Measurements from ENCODE around the gene VSTM2L.

The VSTM2L gene

DNA sequence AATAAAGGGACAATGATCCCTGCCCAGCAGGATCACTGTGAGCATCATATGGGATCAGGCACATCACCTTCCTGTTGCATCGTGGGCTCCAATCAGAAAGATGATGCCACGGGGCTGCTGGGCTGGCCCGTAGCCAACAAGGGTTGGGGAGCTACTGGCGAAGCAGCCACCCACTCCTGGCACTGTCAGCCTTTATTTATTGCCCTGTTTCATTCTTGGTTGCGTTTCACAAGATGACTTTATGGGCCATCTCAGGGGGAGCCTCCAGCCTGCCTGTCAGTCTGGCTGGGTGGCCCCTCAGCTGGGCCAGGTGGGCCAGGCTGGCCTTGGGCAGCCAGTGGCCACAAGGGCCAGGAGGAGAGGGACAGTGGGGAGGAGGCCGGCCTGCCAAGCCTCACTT is 17.3 kb downstream of the VSTM2L start:
- DNase-seq: peak; percentile 47

- DNase-seq: no peak
These were observed 17.9 kb downstream of the VSTM2L start for GRCh38 chr20:37920679-37921322.

DNA sequence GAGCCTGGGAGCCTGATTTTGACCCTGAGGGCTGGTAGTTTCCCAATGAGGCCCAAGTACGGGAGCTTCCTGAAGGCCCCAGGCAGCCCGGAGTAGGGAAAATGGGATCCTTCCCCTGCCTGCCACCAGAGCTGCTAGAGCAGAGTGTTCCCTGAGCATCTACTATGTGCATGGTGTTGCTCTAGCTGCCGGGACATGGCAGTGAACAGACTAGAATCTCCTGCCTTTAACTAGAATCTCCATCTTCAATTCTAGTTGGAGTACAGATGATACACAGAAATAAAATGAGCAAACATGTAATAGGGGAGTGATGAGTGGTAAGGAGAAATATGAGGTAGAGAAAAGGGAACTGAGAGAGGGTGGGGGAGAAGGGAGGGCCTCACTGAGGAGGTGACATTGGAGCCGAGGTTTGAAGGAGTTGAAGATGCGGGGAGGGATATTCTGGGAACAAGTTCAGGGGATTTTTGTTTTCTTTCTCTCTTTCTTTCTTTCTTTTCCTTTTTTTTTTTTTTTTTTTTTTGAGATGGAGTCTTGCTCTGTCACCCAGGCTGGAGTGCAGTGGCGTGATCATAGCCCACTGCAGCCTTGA is 18.5 kb downstream of the VSTM2L start:
- no peak for DNase-seq

GRCh38 chr20:37922016-37922415 is 19.1 kb downstream of the VSTM2L start:
- no peak for DNase-seq

GRCh38 chr20:37925265-37926165 is 22.6 kb downstream of the VSTM2L start:
- DNase-seq: no peak

DNA sequence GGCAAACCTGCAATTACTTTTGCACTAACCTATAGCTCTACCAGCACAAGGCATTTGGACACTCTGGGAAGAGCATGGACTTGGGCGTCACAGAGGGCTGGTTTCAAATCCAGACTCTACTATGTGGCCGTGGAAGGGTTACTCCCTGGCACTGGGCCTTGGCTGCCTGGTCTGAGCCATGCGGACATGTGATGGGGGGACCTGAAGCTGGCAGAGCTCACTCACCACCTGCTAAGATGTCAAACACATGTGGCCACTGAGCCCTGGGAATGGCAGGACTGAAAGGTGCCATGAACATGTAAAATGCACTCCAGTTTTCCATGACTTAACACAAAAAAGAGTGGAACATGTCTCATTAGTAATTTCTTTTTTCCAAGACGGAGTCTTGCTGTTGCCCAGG is 23.7 kb downstream of the VSTM2L start:
- DNase-seq: no peak

DNA sequence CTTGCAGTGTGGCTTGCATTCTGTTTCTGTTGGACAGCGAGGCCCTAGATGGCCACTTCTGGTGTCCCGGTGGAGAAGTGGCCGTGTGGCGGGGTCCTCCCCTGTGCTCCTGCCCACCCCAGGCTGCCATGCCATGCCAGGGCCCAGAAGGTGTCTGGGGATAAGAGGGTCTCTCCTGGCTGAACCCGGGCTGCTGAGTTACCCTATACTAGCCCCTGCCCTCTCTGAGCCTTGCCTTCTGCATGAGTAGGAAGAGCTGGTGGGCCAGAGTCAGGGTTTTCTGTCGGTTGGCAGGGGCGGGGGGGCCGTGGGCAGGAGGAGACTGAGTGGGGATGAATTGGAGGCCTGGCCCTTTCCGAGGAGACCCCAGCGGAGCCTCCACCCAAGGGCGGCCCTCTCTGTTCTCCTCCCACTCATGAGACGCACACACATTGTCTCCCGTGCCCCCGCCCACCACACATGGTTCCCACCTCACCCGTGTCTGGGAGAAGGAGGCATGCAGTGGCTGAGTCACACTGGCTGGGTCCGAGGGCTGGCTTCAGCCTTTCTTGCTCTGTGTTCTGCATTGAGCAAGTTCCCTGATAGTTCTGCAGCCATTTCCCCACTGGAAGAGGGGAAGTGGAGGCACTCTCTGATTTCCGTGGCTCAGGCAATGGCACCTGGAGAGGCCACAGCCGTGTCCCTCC is 24.6 kb downstream of the VSTM2L start:
- no peak for DNase-seq

- DNase-seq: no peak
These were observed 26.2 kb downstream of the VSTM2L start for GRCh38 chr20:37928996-37929682.

DNA sequence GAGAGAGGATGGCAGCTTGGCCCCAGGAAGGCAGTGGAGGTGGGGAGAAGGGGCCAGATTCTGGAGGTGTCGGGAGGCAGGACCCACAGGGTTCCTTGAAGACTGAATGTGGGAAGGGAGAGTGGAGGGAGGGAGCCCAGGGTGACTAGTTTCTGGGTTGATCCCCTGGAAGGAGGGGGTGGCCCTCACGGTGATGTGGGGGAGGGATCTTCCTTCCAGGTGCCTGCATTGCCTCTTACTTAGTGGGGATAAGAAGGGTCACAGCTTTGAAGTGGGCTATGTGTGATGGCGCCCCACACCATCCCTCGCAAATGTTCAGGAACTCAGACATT is 26.7 kb downstream of the VSTM2L start:
- no peak for DNase-seq

GRCh38 chr20:37931153-37931922 is 28.4 kb downstream of the VSTM2L start:
- DNase-seq: no peak

DNA sequence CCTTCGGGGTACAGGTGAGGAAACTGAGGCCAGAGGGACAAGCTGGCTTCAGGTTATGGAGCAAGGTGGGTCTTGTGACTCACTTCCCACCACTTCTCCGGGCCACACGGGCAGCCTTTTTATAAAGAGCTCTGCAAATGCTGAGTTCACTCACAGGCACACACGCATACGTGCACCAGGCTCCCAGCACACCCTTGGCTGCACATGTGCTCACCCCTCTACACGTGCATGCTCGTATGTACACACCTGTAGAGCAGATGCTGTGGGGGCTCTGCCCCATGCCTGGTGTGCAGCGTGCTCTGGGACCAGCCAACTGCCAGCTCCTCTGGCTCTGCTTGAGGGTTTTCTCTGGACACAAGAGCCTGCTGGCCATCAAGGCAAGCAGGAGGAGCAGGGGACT is 29.1 kb downstream of the VSTM2L start:
- DNase-seq: no peak

GRCh38 chr20:37932919-37933318 is 30.0 kb downstream of the VSTM2L start:
- no peak for DNase-seq

DNA sequence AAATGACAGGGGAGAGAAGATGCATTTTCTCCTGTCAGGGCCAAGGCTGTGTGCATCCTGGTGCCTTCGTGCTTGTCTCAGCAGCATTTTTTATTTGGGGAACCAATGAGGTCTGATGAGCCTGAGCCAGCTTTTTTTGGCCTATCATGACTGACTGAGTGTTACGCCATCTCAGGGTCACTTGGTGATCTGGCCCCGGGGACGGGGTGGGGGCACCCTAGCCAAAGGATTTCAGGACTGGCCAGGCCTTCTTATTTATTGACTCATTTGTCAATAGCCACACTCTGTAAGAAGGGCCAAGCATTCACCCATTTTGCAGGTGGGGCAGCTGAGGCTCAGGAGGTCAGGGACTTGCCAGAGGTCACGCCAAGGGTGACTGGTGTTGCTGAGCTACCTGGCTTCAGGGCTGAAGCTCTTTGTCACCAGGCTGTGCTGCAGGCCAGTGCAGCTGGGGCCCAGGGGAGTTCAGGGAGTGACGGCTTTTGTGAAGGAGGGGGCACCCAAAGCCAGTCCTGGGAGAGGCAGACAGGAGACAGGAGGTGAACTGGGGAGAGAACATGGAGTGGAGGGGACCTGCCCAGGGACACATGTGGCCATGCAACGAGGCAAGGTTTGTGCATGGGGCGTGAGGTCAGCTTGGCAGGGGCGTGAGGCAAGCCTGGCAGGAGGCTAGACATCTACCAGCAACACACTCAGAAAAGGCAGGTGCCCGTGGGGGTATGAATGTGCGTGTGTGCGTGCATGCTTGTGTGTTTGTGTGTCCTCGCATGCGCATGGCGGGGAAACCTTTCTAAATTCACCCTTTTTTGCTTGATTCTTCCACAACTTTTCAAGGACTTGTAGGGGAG is 31.1 kb downstream of the VSTM2L start:
- no peak for DNase-seq

DNA sequence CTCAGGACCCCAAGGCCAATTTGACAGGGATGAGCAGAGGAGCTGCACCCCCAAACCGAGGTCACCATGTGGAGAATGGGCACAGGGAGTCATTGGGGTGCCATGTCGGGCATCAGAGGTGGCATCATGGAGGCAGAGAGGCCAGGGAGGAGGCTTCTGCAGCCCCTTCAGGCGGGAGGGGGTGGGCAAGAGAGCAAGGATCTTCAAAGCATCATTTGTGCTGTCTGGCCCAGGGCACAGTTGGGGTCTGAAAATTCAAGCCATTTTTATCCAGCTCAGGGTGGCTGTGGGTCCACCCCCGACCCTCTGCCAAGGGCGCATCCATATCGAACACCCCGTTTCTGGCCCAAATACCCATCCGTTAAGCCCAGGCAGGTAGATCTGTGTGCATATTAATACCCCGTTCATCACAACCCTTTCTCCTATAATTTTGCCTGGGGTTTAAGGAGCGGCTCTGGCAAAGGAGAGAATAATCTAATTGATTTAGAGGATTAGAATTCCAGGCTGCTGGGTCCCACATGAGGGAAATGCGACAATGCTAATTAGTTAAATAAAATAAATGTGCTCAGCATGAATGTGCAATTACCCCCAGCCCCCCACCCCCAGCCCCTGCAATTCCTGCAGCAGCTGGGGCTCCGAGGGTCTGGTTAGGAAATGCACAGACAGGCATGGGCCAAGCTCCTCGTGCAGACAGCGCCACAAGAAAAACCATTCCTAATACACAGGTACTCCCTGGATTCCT is 31.9 kb downstream of the VSTM2L start:
- no peak for DNase-seq

- DNase-seq: no peak
These were observed 32.5 kb downstream of the VSTM2L start for GRCh38 chr20:37935435-37935834.

DNA sequence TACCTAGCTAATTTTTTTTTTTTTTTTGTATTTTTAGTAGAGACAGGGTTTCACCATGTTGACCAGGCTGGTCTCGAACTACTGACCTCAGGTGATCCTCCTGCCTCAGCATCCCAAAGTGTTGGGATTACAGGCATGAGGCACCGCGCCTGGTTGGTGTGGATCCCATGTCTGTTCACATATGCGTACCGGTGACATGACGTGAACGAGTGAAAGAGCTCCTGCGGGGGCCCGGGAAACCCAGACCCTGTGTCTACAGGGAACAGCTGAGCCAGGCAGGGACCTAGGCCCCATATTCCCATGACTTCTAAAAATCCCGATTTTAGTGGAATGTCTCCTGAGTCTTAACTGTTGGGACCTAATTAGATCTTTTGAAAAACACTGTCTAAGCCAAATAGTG is 33.1 kb downstream of the VSTM2L start:
- no peak for DNase-seq

DNA sequence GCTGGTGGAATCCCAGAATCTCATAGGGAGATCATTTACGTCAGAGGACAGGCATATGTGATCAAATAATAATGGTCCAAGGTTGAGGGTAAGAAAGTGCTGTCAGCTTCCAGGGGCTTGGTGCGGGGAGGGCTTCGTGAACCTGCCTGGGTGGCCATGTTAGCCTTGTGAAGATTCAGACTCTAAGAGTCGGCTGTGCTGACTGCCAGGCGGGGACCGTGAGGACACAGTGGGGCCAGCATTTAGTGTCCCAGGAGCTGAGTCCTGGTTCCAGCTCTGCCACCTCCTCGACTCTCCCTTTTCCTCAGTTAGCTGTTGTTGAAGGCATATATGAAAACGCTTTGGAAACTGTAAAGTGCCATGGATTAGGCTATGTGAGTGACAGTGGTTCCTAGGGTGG is 33.5 kb downstream of the VSTM2L start:
- no peak for DNase-seq

DNA sequence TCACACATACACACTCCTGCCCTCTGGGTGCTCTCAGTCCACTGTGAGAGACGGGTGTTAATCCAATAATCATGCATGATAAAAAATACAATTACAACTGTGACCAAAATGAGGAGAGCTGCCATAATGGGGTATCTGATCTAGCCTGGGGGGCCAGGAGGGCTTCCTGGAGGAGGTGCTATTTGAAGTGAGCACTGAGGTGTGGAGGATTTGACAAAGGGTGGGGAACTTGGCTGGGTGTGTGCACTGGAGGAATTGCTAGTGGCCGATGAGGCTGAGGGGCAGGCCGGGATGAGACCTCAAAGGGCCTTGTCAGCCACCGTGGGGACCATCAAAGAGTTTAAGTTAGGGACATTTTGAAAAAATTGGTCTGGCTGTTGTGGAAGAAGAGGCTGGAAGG is 34.8 kb downstream of the VSTM2L start:
- DNase-seq: no peak

DNA sequence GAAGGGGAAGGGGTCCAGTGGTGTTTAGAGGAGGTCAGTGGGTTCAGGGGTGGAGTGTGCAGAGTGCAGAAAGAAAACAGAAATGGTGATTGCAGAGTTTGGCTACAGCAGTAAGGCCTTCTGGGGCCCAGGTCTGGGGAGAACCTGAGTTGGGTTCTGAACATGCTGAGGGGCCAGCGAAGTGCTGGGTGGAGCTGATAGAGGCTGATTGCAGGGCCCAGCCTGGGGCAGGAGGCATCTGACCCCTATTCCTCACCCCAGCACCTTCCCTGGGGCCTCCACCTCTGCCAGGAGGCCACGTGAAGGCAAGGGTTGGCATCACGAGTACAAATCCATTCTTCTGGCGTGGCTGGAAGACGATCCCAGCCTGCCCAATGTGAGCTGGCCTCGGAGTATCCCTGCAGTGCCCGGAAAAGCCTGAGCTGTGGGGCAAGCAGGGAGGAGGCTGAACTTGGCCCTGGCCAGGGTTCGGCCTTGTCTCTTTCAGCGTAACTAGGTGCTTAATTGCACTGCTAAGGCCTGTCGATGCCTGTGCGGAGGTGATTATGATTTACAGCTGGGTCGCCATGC is 35.3 kb downstream of the VSTM2L start:
- DNase-seq: no peak

DNA sequence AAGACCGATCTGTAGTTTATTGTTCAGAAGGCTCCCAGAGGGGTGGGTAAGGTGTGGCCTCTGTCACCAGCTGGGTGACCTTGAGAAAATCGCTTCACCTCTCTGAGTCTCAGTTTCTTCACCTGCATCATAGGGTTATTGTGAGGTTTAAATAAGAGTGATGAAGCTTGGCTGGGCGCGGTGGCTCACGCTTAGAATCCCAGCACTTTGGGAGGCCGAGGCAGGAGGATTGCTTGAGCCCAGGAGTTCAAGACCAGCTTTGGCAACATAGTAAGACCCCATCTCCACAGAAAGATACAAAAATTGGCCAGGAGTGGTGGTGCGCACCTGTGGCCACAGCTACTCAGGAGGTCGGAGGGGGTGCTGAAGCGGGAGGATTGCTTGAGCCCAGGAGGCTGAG is 36.0 kb downstream of the VSTM2L start:
- DNase-seq: no peak

All from NCI-H1436 (cell line).